SK-N-SH treated with all-trans-retinoic acid at 6 μM for 48 hours (cell line): ENCODE measurements around the gene OR2H1.

ENCODE experiments used
- ATAC-seq: fragments of 200-7000 bp; cut with Tn5 transposase; 3 replicates; pipeline ENCODE4 v1.9.1; 2020; ENCODE audit warnings: mild to moderate bottlenecking, moderate library complexity
- ARNTL ChIP-seq: fragments of 450-650 bp; formaldehyde crosslinking; IDR thresholded peaks from 2 replicates; pipeline ENCODE4 v1.5.0; 2020; ENCODE audit warnings: low read depth, mild to moderate bottlenecking, moderate library complexity, borderline replicate concordance
- BACH2 ChIP-seq: fragments of 250-450 bp; sonication (Bioruptor Pico); IDR thresholded peaks from 2 replicates; pipeline ENCODE4 v1.9.0; 2021; ENCODE audit warnings: mild to moderate bottlenecking, borderline replicate concordance
- CREB5 ChIP-seq: fragments of 250-450 bp; sonication (Bioruptor Pico); IDR thresholded peaks from 2 replicates; pipeline ENCODE4 v1.5.1; 2020; ENCODE audit warnings: low read depth, mild to moderate bottlenecking, moderate library complexity
- CSDC2 ChIP-seq: fragments of 250-450 bp; sonication (Bioruptor Pico); IDR thresholded peaks from 2 replicates; pipeline ENCODE4 v1.5.0; 2020; ENCODE audit warnings: mild to moderate bottlenecking, moderate library complexity
- CSRNP3 ChIP-seq: fragments of 250-450 bp; sonication (Bioruptor Pico); IDR thresholded peaks from 2 replicates; pipeline ENCODE4 v1.5.1; 2021; ENCODE audit warnings: mild to moderate bottlenecking, moderate library complexity
- ESRRG ChIP-seq: fragments of 250-450 bp; sonication (Bioruptor Pico); IDR thresholded peaks from 2 replicates; pipeline ENCODE4 v1.6.1; 2021; ENCODE audit warnings: mild to moderate bottlenecking
- ISL1 ChIP-seq: fragments of 250-450 bp; sonication (Bioruptor Pico); IDR thresholded peaks from 2 replicates; pipeline ENCODE4 v2.1.2; 2022; ENCODE audit warnings: mild to moderate bottlenecking, moderate library complexity
- OSR1 ChIP-seq: fragments of 250-450 bp; sonication (Bioruptor Pico); IDR thresholded peaks from 2 replicates; pipeline ENCODE4 v1.8.0; 2022; ENCODE audit warnings: moderate library complexity, mild to moderate bottlenecking, inconsistent platforms
- PATZ1 ChIP-seq: fragments of 250-450 bp; sonication (Bioruptor Pico); IDR thresholded peaks from 2 replicates; pipeline ENCODE4 v1.8.0; 2020; ENCODE audit warnings: mild to moderate bottlenecking, moderate library complexity, borderline replicate concordance
- POU6F1 ChIP-seq: fragments of 250-450 bp; sonication (Bioruptor Pico); IDR thresholded peaks from 2 replicates; pipeline ENCODE4 v1.8.0; 2021; ENCODE audit warnings: low read depth, mild to moderate bottlenecking, moderate library complexity, borderline replicate concordance
- PPARA ChIP-seq: fragments of 250-450 bp; sonication (Bioruptor Pico); IDR thresholded peaks from 2 replicates; pipeline ENCODE4 v1.5.0; 2020; ENCODE audit warnings: mild to moderate bottlenecking, borderline replicate concordance
- RARB ChIP-seq: fragments of 250-450 bp; sonication (Bioruptor Pico); IDR thresholded peaks from 2 replicates; pipeline ENCODE4 v1.8.0; 2021; ENCODE audit warnings: mild to moderate bottlenecking, moderate library complexity
- SNAI2 ChIP-seq: fragments of 250-450 bp; sonication (Bioruptor Pico); IDR thresholded peaks from 2 replicates; pipeline ENCODE4 v1.5.0; 2020; ENCODE audit warnings: mild to moderate bottlenecking, moderate library complexity
- TCF4 ChIP-seq: fragments of 250-450 bp; sonication (Bioruptor Pico); IDR thresholded peaks from 2 replicates; pipeline ENCODE4 v1.8.0; 2021; ENCODE audit warnings: mild to moderate bottlenecking, moderate library complexity, borderline replicate concordance
- TOX ChIP-seq: fragments of 250-450 bp; sonication (Bioruptor Pico); IDR thresholded peaks from 2 replicates; pipeline ENCODE4 v1.8.0; 2021; ENCODE audit warnings: mild to moderate bottlenecking, moderate library complexity, borderline replicate concordance
- TSHZ2 ChIP-seq: fragments of 250-450 bp; sonication (Bioruptor Pico); IDR thresholded peaks from 2 replicates; pipeline ENCODE4 v1.5.0; 2020; ENCODE audit warnings: mild to moderate bottlenecking, moderate library complexity
- ZFP3 ChIP-seq: fragments of 250-450 bp; sonication (Bioruptor Pico); IDR thresholded peaks from 2 replicates; pipeline ENCODE4 v1.5.0; 2020; ENCODE audit warnings: mild to moderate bottlenecking, moderate library complexity
- ZFP30 ChIP-seq: fragments of 450-650 bp; formaldehyde crosslinking; IDR thresholded peaks from 2 replicates; pipeline ENCODE4 v1.5.0; 2022; ENCODE audit warnings: mild to moderate bottlenecking, moderate library complexity
- ZNF565 ChIP-seq: fragments of 450-650 bp; formaldehyde crosslinking; conservative IDR thresholded peaks from 2 replicates; pipeline ENCODE4 v1.5.0; 2020; ENCODE audit warnings: low read depth, mild to moderate bottlenecking, moderate library complexity
- ZNF70 ChIP-seq: fragments of 450-650 bp; formaldehyde crosslinking; IDR thresholded peaks from 2 replicates; pipeline ENCODE4 v1.5.0; 2020; ENCODE audit warnings: mild to moderate bottlenecking, moderate library complexity
- ZNF8 ChIP-seq: fragments of 450-650 bp; formaldehyde crosslinking; IDR thresholded peaks from 2 replicates; pipeline ENCODE4 v1.5.0; 2020; ENCODE audit warnings: mild to moderate bottlenecking, moderate library complexity

Gene OR2H1

GRCh38 chr6:29474996-29475395 is 18.0 kb downstream of the OR2H1 start:
- no peak for ATAC-seq
- TF ChIP-seq SNAI2 (CRISPR knock-in tag) (no peak), ZNF565 (CRISPR knock-in tag) (no peak), TOX (no peak), ZNF70 (no peak), ISL1 (no peak), CREB5 (CRISPR knock-in tag) (no peak), ESRRG (no peak), ZFP30 (CRISPR knock-in tag) (no peak), ARNTL (CRISPR knock-in tag) (no peak), BACH2 (CRISPR knock-in tag) (no peak), PPARA (CRISPR knock-in tag) (no peak), ZFP3 (no peak), OSR1 (no peak), POU6F1 (CRISPR knock-in tag) (no peak)

- TF ChIP-seq ESRRG: no peak
- TF ChIP-seq OSR1: no peak
- TF ChIP-seq ZNF70: no peak
- no peak for TF ChIP-seq ZNF8 (CRISPR knock-in tag)
- no peak for TF ChIP-seq TCF4 (CRISPR knock-in tag)
- no peak for ATAC-seq
These were observed 21.0 kb downstream of the OR2H1 start for GRCh38 chr6:29477923-29478450.

GRCh38 chr6:29478740-29479139 is 21.8 kb downstream of the OR2H1 start:
- no peak for ATAC-seq
- TF ChIP-seq POU6F1 (CRISPR knock-in tag): no peak
- no peak for TF ChIP-seq CSRNP3
- no peak for TF ChIP-seq SNAI2 (CRISPR knock-in tag)
- no peak for TF ChIP-seq TSHZ2
- no peak for TF ChIP-seq ZNF565 (CRISPR knock-in tag)
- TF ChIP-seq ZNF70: no peak
- TF ChIP-seq OSR1: no peak
- no peak for TF ChIP-seq CREB5 (CRISPR knock-in tag)
- no peak for TF ChIP-seq ZNF8 (CRISPR knock-in tag)
- no peak for TF ChIP-seq CSDC2 (CRISPR knock-in tag)
- no peak for TF ChIP-seq ISL1
- no peak for TF ChIP-seq BACH2 (CRISPR knock-in tag)
- TF ChIP-seq ZFP30 (CRISPR knock-in tag): no peak
- TF ChIP-seq PATZ1: no peak
- no peak for TF ChIP-seq ZFP3
- TF ChIP-seq RARB (CRISPR knock-in tag): no peak
- no peak for TF ChIP-seq ESRRG
